IPS-18c (cell line): ENCODE measurements around the gene ANKRD13D.

Experiments
- H3K4me3 ChIP-seq: 2 replicates; pipeline ENCODE4 v1.7.0; 2013; ENCODE audit warnings: low read depth, mild to moderate bottlenecking, low read length, moderate library complexity; ENCODE audit not compliant: insufficient read depth
- H3K9me3 ChIP-seq: one replicate; pipeline ENCODE4 v1.6.1; 2013; ENCODE audit warnings: mild to moderate bottlenecking, low read length, moderate library complexity; ENCODE audit not compliant: control insufficient read depth, insufficient read depth

ANKRD13D gene

GRCh38 chr11:67289226-67289650 lies at the start of gene ANKRD13D:
TSS of gene ANKRD13D (plus strand) at chr11:67289303. CDS start at chr11:67289461, 158 bp downstream.
- Histone ChIP-seq H3K9me3 (no peaks in the 10 kb centered on the region), H3K4me3 (peak within 1 kb of the TSS; percentile 84)

GRCh38 chr11:67239783-67240575 lies 49.1 kb upstream of the ANKRD13D start:
- Histone ChIP-seq H3K9me3 (no peaks in the 10 kb centered on the region), H3K4me3 (peak overlapping the region; percentile 90)

DNA sequence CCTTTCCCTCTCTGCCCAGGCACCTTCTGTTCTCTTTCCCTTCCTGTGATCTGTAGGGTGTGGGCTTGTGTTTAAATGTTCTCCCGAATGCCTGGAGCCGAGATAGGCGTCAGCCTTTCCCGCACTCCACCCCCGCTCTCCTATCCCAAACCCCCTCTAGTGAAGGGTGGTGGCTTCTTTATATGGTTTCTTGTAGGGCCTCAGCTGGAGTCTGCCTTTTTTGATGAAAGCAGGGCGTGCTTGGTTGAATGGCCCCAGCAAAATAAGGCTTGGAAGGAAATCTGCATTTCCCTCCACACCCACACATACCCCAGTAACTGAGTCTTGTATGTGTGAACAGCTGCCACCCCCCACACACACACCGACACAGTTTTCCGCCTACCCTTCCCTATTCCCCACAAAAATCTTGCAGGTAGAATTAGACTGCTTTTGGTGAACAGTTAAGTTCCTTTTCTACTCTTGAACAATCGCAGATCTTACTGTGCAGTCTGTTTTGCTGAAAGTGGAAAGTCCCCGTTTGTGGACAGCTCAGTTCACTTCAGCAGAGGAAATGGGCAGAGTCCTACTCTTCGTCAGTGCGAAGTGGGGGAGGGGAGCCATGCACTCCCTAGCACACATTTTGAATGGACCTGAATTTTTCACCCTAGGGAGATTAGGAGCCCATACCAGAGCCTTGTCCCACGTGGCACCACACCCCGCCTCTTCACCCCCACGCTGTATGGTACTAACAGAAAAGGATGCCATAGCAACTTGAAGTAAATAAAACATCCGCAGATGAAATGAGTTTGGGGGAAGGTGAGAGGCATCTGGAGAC lies 48.3 kb upstream of the ANKRD13D start:
- Histone ChIP-seq H3K4me3 (peak overlapping the region; percentile 90), H3K9me3 (peaks cover 2% of the 10 kb centered on the region)

DNA sequence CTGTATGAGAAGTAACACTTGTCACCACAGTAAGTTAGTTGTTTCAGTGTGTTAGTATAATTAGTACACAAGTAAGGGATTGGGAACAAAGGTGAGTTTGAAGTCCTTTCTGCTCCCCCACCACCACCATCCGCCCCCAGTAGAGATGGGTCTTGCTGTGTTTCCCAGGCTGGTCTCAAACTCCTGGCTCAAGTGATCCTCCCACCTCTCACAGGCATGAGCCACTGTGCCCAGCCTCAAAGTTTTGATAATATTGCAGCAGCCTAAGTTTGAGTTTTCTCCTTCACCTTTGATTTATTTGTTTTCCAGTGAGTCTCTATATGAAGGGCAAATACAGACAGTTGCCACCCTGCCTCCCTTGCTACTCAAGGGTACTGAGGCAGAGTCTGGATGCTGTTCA lies 46.6 kb upstream of the ANKRD13D start:
- no peak overlapping the region for H3K4me3 ChIP-seq
- H3K9me3 ChIP-seq: peaks cover 2% of the 10 kb centered on the region

DNA sequence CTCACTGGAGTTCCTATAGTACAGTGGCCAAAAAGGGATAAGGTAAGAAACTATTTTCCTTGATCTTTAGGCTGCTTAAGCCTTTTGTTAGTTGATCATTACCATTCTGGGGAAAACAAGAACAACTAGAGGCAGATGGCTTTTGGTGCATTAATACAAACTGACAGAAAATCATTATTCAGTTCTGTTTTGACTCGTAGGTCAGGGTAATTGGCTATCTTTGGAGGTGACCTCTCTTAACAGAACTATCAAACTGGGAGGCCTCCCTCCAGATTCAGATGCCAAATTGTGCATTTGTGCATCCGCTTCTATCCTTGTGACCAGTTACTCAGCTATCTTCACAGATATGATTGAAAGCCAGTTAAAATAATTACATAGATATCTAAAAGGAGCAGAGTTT lies 46.1 kb upstream of the ANKRD13D start:
- peaks cover 2% of the 10 kb centered on the region for H3K9me3 ChIP-seq
- H3K4me3 ChIP-seq: no peak overlapping the region

GRCh38 chr11:67245046-67245445 lies 44.1 kb upstream of the ANKRD13D start:
- H3K4me3 ChIP-seq: no peak overlapping the region
- H3K9me3 ChIP-seq: peaks cover 2% of the 10 kb centered on the region

DNA sequence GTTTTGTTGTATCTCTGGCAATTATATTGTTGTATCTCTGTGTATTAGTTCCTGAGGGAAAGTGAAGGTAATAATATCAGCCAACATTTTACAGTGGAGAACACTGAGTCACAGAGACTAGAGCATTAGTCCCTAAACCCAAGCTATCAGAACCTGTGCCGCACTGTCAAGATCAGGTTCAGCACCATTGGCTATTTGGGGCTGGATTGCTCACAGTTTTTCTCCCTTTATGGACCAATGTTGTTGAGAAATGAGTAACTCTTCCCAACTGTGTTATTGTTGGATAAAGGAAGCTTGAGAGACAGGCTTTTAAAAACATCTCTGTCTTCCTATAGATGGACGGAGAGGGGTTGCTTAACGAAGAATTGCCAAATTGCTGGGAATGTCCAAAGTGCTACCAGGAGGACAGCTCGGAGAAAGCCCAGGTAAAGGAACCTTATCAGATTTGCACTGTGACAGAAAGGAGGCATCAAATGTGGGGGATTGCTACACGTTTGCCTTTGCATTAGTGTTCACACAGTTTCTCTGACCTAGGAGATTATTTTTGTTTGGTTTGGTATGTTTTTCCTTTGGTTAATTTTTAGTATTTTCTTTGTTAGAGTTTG lies 41.1 kb upstream of the ANKRD13D start:
- no peak overlapping the region for H3K4me3 ChIP-seq
- peaks cover 2% of the 10 kb centered on the region for H3K9me3 ChIP-seq

DNA sequence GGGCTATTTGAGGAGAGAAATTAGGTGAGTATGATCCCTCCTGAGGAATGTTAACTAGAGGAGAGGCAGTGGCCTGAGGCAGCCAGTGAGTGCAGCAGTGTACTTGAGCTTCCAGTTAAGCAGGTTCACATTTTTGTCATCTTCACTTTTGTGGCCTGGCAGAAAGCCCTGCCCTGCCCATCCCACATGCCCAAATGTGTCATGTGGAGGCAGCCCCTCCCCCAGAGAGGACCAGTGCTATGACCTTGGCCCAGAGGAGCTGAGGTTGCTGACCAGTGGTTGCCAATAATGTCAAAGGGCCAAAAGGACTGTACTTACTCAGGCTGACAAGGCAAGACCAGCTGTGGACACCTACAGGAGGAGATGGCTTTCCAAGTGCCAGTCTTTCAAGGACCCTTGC lies 40.5 kb upstream of the ANKRD13D start:
- no peak overlapping the region for H3K4me3 ChIP-seq
- peaks cover 2% of the 10 kb centered on the region for H3K9me3 ChIP-seq

DNA sequence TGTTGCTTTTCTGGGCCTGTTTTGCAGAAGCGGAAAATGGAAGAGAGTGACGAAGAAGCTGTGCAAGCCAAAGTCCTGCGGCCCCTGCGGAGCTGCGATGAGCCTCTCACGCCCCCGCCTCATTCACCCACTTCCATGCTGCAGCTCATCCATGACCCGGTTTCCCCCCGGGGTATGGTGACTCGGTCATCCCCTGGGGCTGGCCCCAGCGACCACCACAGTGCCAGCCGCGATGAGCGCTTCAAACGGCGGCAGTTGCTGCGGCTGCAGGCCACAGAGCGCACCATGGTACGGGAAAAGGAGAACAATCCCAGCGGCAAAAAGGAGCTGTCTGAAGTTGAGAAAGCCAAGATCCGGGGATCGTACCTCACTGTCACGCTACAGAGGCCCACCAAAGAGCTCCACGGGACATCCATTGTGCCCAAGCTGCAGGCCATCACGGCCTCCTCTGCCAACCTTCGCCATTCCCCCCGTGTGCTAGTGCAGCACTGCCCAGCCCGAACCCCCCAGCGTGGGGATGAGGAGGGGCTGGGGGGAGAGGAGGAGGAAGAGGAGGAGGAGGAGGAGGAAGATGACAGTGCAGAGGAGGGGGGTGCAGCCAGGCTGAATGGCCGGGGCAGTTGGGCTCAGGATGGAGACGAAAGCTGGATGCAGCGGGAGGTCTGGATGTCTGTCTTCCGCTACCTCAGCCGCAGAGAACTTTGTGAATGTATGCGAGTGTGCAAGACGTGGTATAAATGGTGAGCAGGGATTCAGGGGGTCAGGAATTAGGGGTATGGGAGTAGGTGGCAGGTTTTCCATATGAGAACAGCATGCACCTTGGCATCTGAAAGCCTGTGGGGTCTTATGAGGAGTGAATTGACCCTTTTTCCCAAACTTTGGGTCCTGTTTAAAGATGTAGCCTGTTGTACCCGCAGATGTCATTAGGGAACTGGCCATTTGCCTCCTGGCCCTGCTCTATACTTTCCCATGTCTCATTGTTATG lies 38.8 kb upstream of the ANKRD13D start:
- H3K4me3 ChIP-seq: no peak overlapping the region
- H3K9me3 ChIP-seq: peaks cover under 1% of the 10 kb centered on the region

GRCh38 chr11:67251841-67252240 lies 37.3 kb upstream of the ANKRD13D start:
- H3K9me3 ChIP-seq: no peaks in the 10 kb centered on the region
- H3K4me3 ChIP-seq: no peak overlapping the region

DNA sequence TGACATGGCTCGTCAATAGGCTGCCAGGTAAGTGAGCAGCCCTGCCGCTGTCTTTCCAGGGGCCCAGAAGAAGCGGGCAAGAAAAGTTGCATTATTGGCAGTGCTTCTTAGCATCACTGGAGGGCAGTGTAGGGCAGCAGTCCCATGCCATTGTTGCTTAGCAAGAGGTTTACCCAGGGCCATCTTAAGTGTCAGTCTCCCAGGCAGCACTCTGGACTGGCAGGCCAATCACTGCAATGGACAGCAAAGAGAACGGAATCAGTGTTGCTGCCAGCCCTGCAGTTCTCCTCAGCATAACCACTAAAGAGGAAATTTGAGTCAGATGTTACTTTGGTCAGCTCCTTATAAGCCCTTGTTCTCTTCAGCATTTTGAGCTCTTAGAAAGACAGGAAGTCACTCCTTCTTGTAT lies 36.3 kb upstream of the ANKRD13D start:
- Histone ChIP-seq H3K4me3 (no peak overlapping the region), H3K9me3 (no peaks in the 10 kb centered on the region)

DNA sequence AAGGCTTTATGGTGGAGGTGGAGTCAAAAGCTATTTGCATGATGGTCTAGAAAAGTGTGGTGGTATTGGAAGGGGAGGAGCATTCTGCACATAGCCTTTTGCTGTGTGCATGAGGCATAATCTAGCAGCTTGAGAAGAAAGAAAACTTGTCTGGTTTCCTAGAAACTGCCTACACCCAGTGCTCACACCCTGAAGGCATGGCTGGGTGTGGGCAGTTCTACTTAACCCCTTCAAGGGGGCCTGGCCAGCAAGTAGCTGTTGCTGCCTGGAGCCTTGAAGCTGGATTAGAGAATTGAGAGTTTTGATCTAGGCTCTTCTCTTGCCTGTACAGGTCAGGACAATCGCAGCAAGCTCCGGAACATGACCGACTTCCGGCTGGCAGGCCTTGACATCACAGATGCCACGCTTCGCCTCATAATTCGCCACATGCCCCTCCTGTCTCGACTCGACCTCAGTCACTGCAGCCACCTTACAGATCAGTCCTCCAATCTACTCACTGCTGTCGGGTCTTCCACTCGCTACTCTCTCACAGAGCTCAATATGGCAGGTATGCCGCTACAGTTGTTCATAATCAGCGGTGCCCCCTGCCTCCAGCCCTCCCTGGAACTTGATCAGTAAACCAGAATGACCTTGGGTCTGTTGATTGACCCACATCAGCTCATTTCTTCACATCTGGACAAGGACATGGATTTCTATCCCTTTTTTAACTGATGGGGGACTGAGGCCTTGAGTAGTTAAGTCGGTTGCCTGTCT lies 35.1 kb upstream of the ANKRD13D start:
- Histone ChIP-seq H3K9me3 (no peaks in the 10 kb centered on the region), H3K4me3 (no peak overlapping the region)

GRCh38 chr11:67254798-67255197 lies 34.3 kb upstream of the ANKRD13D start:
- H3K4me3 ChIP-seq: no peak overlapping the region
- H3K9me3 ChIP-seq: no peaks in the 10 kb centered on the region

DNA sequence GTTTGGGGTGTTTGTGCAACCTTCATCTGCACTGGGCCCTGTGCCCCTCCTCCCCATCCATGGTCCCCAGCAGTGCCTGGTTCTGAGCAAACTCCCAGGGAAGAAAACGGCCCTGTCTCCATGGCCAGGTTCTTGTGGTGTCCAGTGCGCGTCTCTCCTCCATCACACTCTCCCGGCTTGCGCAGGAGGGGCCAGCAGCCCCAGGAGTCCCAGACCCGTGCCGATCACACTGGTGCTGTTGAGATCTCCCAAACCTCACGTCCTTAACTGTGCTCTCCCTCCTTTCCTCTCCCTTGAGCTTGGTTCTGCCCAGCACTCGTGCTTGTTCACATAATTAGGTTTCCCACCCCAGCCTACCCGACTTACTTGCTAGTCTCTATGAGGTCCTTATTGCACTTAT lies 33.8 kb upstream of the ANKRD13D start:
- H3K9me3 ChIP-seq: no peaks in the 10 kb centered on the region
- H3K4me3 ChIP-seq: no peak overlapping the region

DNA sequence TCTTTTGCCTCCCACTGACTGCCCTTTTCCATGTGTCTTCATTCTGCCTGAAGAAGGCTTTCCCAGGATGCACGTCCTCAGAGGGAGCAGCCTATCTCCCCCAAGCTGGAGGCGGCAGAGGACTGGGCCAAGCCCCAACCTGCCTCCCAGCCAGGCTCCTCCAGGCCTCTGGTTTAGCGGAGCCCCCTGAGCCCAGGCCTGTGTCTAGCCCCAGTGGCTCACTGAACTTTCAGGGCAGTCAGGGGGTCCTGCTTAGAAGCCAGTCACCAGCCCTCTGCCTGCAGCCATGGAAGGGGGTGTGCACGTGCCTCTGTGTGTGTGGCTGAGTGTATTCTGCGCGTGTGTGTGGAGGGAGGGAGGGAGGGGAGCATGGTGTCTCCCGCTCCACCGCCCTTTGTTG lies 33.2 kb upstream of the ANKRD13D start:
- Histone ChIP-seq H3K9me3 (no peaks in the 10 kb centered on the region), H3K4me3 (no peak overlapping the region)

DNA sequence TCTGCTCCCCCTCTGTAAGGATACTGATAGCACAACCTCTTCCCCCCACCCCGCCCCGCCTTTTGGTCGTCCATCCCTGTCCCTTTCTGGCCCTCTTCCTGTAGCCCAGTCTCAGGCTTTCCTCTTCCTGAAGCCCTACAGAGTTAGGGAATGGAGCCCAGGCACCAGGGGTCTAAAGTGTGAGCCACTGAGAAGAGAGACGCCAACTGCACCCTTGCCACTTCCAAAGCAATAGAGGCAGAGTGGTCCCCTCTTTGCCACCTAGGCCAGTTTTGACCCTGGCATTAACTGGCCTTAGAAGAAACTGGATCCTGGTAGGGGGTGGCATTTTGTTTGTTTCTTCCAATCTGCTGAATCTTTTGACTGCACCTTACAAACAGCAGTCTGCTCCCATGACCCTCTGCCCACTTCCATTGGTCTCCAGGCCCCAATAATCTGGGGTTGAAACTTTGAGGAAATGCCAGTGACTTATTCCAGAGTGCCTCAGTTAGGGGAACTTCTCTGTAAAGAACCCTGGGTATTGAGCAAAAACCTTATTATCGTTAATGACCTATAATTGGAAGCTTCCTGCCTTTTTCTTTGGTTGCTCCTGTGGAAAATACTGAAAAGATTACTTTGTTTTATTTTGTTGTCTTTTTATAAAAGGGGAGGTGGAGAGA lies 32.5 kb upstream of the ANKRD13D start:
- Histone ChIP-seq H3K4me3 (no peak overlapping the region), H3K9me3 (no peaks in the 10 kb centered on the region)
